GM18502 (cell line): ENCODE measurements around the gene ESYT3.

Source experiments
- ATAC-seq: cut with Tn5 transposase; IDR thresholded peaks from one replicate; pipeline ENCODE4 v1.9.1; 2021; ENCODE audit warnings: mild to moderate bottlenecking; ENCODE audit not compliant: unreplicated experiment, poor library complexity

ESYT3 gene, protein sequence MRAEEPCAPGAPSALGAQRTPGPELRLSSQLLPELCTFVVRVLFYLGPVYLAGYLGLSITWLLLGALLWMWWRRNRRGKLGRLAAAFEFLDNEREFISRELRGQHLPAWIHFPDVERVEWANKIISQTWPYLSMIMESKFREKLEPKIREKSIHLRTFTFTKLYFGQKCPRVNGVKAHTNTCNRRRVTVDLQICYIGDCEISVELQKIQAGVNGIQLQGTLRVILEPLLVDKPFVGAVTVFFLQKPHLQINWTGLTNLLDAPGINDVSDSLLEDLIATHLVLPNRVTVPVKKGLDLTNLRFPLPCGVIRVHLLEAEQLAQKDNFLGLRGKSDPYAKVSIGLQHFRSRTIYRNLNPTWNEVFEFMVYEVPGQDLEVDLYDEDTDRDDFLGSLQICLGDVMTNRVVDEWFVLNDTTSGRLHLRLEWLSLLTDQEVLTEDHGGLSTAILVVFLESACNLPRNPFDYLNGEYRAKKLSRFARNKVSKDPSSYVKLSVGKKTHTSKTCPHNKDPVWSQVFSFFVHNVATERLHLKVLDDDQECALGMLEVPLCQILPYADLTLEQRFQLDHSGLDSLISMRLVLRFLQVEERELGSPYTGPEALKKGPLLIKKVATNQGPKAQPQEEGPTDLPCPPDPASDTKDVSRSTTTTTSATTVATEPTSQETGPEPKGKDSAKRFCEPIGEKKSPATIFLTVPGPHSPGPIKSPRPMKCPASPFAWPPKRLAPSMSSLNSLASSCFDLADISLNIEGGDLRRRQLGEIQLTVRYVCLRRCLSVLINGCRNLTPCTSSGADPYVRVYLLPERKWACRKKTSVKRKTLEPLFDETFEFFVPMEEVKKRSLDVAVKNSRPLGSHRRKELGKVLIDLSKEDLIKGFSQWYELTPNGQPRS

DNA sequence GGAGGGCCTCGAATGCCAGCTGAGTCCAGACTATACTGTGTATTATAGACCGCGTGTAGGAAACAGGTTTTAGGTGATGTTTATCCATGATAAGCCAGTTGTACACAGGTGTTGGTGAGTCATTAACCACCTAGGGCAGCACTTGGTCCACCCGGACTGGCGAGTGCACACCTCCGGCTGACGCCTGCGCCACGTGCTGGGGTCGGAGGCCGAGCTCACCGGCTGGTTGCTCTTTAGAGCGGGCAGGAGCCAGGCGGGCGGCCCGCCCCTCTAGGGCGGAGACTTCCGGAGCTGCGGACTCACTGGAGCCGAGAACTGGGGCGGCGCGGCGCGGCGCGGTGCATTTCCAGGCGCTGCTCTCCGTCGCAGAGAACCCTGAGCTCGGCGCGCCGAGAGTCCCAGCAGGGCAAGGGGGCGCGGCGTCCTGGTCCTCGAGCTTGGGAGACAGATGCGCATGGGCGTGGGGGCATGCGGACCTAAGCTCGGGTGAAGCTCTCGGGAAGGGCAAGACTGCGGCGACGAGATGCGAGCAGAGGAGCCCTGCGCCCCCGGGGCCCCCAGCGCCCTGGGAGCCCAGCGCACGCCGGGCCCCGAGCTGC, at the start of gene ESYT3:
ESYT3 (plus strand) TSS at position 341 of the 599 bp plus-strand sequence; CDS start at position 524, 183 bp downstream.
- peak; percentile 70 for ATAC-seq

DNA sequence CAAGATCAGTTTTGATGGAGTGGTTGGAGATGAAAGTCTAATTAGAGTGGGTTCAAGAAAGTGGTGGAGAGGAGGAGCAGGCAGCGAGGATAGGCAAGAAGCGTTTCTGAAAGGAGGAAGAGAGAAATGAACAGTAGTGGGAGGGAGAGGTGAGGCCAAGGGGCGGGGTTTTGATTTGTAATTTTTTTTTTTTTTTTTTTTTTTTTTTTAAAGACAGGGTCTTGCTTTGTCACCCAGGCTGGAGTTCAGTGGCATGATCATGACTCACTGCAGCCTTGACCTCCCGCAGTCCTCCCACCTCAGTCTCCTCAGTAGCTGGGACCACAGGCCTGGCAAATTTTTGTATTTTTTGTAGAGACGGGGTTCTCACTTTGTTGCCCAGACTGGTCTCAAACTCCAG, 49.4 kb upstream of the ESYT3 start:
- ATAC-seq: no peak

DNA sequence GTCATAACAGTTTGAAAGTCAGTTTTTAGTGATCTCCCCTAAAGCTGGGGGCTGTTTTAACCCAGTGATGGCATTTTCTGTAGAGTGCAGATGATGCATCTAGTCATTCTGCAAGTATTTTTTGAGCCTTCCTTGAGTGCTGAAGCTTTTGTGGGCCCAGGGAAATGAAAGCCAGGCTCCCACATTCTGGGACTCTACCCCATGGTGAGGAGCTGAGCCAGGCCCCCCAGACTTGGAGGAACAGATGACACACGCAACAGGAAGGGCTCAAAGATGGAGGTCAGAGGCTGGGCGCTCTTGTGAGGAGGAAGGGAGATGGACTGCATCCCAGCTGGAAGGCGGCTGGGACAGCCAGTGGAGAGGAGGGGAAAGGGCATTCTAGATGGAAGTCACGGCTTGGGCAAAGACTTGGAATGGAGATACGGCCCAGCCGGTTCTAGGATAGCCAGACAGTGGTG, 45.2 kb upstream of the ESYT3 start:
- ATAC-seq: no peak

DNA sequence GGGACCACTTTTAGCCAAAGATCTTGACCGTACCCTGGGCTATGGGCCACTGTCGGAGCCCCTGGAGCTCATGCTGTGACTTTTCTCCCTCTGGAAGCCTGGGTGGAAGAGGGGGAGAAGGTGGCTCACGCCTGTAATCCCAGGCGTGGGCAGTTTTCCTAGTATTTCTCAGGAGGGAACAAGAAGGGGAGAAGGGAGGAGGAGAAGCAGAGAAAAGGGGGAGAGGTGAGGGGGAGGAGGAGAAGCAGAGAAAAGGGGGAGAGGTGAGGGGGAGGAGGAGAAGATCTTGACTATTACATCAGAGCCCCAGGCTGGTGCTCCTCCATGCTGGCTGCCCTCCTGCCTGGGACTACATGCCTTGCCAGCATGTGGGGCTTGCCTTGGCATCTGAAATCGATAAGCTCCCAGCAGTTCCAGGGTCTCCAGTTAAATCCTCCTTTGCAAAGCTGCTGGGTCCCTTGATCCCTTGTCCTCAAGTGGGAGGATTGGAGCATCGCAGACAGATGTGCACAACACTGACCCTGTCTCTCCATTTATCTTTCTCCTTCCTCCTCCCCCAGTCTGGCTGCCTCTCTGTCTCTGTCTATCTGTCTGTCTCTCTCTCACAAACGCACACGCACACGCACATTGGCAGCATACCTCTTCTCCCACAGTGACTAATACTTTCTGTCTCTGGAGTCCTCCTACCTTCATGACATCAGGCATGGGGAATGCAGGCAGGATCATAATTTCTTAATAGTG, 44.4 kb upstream of the ESYT3 start:
- ATAC-seq: no peak

DNA sequence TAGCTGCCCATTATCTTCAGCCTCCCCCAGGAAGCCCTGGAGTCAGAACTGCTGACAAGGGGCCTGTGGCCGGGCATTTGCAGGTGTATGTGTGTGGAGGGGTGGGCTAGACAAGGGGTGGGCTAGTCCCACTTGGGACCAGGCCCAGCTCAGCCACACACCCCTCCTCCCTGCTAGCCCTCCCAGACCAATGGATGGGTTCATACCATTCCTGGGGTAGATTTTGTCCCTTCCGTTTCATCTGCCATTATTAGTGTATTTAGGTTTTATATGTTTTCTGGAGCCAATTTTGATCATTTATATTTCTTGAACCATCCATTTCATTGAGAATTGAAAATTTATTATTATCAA, 43.9 kb upstream of the ESYT3 start:
- no peak for ATAC-seq

DNA sequence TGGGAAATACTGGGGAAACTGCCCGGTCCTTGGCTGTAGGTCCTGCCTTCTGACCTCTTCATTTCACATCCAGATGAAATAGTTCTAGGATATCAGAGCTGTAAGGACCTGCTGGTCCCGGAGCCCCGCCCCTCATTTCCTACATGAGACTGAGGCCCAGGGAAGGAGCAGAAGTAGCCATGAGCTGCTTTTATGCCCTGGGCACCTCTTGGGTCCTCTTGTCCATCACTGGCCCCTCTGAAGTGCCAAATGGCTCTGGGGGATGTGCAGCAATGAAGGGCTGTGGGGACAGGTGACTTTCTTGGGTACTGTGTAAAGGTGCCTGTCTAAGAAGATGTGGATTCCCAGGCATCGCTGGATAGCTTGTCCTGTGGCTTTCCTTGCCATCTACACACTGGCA, 40.3 kb upstream of the ESYT3 start:
- no peak for ATAC-seq

DNA sequence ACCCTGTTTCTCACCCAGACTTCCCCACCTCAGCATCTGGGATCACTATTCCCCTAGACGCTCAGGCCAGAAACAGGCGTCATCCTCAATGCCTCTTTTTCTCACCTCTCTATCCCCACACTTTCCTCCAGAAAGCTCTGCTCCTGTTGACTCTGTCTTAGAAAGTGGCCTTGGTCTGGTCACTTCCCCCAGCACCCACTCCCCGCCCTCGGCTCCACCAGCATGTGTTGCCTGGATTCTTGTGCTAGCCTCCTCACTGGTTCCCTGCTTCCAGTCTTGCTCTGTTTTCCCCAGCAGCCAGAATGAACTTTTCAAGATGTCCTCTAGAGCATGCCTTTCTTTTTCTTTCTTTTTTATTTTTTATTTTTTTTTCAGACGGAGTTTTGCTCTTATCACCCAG, 39.7 kb upstream of the ESYT3 start:
- ATAC-seq: no peak

DNA sequence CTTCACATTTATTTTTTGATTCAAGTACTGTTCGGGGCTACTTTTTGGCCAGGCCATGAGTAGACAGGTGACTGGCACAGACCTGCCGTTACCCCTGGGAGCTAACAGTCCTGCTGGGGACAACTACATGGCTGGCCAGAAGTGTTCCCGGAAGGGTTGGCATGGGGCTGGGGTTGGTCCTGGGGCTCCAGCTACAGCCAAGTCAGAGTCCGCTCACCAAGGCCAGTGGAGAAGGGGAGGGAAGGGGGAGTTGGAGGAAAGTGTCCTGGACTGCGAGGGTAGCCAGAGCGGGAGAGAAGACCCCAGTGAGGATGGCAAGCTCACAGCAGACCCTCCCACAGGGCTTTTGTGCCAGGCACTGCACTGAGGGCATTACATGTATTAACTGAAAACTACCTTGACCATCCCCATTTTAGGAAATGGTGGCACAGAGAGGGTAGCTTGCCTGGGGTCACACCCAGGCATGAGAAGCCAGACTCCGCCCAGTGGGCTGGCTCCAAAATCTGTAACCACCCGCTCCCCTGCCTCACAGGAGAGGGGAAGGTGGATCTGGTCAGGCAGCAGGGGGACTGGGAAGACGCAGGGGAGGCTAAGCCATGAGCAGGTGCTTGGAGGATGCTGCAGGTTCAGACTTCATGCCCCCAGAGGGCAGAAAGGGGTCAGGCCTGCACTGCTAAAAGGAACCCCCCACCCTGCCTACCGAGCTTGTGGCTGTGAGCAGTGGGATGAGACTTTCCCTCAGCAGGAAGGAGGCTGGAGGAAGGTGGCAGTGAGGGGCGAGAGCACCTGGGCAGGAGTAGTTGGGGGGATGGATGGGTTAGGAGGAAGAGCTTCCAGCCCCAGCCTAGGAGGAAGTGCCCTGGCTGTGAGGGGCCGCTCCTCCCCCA, 38.3 kb upstream of the ESYT3 start:
- no peak for ATAC-seq

DNA sequence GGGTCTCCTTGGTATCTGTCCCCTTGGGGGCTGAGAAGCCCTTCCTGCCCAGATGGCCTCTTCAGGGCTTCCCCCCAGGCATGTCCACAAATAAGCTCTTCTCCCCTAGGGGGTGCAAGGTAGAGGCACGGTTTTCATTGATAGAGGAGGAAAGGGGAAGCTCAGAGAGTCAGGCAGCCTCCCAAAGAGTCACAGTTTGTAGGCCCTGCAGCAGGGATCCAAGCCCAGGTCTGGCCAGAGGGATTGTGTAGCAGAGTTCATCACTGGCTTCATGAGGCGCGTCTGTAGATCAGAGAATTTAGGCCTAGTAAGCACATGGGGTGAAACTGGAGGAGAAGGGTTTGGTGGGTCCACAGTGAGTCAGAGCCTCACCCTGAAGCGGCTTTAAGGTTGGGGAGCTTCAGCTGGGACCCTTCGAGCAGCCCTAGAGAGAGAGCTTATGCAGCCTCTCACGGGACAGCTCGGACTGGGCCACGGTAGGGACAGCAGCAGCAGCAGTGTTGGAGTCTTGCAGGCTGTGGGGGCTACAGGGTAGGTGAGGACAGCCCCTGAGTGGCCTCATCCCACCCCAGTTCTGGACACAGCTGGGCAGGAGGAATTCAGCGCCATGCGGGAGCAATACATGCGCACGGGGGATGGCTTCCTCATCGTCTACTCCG, 37.5 kb upstream of the ESYT3 start:
- ATAC-seq: no peak

DNA sequence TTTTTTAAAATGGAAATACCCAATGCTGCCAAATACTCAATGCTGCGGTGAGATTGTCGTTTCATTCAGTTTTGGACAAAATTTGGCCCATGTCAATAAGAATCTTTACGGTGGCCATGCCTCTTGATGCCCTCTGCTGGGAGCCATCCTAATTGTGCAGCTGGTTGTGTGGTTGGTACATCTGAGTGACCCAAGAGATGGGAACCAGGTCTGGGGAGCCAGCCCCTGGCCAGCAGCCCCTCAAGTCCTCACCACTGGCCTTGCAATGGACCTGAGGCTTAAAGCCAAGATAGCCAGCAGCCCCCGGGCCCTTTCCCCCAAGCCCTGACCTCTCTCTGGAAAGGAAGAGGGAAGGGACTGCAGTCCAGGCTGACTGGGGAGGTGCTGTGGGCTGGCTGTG, 36.4 kb upstream of the ESYT3 start:
- no peak for ATAC-seq

DNA sequence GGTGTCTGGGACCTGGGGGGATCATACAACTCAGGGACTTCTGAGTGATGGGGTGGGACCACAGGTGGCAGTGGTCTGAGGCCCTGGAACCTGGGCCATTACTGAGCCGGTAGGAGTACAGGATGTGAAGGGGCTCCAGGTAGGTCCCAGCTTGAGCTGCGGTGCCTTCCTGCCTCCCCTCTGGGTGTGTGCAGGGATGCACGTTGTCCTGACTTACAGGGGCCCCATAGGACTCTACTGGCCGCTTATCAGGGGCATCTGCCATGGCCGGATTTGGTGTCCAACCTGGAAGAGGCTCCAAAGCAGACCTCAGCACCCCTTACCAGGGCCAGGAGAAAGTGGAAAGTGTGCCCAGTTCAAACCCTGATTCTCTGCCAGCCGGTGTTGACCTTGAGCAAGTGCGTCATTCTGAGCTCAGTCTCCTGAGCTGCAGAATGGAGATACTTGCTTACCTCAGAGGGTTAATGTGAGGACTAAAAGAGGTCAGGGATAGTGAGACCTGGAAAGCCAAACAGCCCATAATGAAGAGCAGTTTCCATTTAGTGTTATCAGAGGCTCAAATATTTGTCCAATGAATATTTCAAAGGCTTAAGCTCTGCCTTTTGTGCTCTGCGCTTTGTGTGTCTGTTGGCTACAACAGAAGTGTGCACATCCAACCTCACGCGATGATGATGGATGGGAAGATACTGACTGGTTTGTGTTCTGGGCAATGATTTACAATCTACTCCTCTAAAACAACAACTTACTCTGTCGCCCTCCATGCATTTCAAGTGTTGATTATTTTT, 35.4 kb upstream of the ESYT3 start:
- no peak for ATAC-seq

DNA sequence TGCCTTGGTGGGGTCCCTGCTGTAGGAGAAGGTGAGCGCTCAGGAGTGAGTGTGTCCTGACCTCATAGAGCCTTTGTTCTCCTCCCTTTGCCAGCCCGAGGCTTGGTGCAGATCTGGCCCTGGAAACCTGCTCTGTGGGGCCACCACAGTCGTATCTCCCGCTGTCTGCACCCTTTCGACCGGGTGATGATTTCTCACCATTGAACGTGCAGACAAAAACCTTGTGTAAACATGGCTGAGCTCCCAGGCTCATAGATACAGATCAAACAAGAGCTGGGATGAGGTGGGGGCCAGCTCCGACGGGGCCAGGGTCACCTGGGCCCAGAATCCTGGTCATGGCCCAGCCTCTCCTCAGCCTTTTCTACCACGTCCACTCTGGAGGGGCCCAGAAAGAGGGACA, 34.6 kb upstream of the ESYT3 start:
- ATAC-seq: no peak

DNA sequence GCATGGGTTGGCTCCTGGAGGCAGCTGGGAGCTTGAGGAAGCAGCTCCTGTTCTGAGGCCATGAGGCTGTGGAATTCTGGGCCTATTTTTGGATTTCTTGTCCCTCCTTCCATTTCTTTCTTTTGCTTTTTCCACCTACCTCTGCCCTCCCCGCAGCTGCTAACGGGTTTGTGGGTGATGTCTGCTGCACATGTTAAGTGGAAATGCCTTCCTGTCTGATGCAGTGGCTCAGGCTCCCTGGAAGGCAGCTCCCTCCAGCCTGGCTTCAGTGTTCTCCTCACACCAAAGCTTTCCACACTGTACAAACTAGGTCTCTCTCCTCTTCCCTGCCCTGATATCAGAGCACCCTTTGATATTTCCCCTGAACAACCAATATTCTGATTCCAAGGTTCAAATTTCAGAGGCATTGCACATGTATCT, 33.8 kb upstream of the ESYT3 start:
- ATAC-seq: no peak

DNA sequence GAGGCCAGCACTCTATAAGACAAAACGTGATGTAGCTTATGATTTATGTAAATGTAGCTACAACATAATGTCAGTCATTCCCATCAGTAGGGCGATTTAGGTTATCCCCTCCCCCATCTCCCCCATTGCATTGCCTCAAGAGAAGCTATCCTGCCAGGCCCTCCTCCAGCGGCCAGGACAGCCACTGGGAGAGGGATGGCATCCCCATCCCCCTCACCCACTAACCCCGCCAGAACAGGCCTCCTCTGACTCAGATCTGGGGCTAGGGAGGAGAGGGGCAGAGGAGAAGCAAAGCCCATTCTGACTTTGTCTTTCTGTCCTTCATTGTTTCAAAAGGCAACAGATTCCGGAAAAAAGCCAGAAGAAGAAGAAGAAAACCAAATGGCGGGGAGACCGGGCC, 32.6 kb upstream of the ESYT3 start:
- no peak for ATAC-seq

DNA sequence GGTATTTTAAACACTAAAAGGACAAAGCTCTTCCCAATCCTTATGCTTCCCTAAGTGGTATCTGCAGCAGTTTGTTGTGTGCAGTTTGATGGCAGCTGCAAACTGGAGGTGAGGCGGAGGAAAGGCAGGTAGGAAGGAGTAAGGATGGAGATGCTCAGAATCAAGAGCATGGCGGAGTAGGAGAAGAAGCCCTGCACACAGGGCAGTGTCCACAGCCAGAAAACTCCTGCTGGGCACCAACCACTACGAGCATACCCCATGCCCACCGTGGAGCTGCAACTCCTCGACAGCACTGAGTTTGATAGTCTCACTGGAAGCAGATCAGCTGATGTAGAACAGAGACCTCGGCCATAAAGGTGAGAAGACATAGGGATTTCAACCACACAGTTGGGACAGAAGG, 30.3 kb upstream of the ESYT3 start:
- ATAC-seq: no peak

DNA sequence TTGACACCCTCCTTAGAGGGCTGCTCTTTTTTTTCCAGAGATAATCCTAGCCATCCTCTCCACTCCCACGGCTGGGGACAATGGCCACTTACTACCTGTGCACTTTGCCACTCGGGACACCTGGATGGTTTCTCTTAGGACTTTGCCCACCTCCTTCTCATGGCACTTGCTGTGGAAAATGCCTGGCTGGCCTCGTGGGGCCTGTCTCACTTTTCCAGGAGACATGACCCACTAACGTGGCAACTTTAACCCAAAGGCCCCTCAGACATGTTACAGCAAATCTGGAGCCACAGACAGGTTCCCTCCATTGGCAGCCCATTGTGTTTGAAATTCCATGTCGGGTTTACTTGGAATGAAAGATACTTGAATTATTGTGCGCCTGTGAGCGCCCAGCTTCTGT, 29.4 kb upstream of the ESYT3 start:
- ATAC-seq: no peak

DNA sequence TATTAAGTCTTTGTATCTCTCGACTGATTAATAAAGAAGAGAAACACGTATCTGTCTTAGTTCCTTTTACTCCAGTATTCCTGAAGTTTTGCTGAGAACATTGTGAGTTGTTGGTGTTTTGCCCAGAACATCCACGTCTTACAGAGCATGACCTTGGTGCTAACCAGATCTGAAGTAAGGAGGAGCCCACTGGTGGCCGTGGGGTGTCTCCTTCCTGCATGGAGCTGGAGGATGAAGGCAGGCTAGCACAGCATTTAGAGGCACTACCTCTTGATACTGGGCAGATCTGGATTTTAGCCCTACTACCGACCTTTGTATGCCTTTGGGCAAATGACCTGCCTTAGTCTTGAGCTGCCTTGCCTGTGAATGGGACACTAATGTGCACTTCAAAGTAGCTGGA, 28.9 kb upstream of the ESYT3 start:
- no peak for ATAC-seq

DNA sequence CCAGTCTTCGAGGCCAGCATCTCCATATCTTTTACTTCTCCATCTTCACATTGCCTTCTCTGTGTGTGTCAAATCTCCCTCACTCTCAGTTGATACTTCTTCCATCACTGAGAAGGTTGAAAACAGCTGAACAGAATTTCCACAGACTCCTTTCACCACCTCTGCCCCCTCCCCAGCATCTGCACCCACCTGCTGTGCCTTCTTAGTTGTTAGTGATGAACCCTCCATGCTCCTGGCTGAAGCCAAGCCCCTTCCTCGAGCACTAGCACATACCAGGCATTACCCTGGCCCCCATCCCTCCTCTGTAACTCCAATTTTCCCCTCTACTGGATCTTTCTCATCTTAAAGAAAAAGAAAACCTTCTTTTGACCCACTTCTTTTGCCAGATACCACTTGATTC, 27.8 kb upstream of the ESYT3 start:
- no peak for ATAC-seq
